ENCODE measurements around the gene UQCRQ.

Gene UQCRQ

DNA sequence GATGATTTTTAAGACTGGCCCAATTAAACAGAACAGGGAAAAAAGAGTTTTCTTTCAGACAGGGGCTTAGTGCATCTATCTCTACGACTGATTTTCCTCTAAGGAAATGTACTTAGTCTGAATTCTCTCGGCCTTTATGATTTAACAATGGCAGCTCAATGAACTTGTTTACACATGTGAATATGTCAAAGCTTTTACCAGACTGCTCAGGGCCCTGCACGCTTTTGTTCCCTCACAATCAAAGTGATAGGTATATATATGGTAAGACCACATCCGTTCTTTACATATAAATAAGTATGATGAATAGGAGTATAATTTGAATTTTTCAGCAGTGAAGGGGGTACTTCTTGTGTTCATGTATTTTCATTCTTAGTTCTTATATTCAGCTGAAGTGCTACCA lies 34.6 kb downstream of the UQCRQ start:
- Histone ChIP-seq H3K27ac (ENCODE audit: low read depth, low read length) (no peak overlapping the region), H3K4me3 (ENCODE audit: low read depth in 1 of 5, low read length in 5 of 5) (no peak overlapping the region), H3K27me3 (ENCODE audit: control insufficient read depth in 5 of 5, insufficient read depth in 4 of 5, low read length in 5 of 5) (no peaks in the 10 kb centered on the region), H3K36me3 (ENCODE audit: control insufficient read depth in 5 of 5, insufficient read depth in 5 of 5, low read length in 5 of 5) (peaks cover 20 to 39% (median 31%) of the 10 kb centered on the region in 5 donors), H3K9ac (ENCODE audit: low read length in 5 of 5) (no peak overlapping the region), H3K9me3 (ENCODE audit: control insufficient read depth in 5 of 5, low read length in 5 of 5) (no peaks in the 10 kb centered on the region), H3K4me1 (ENCODE audit: control insufficient read depth in 5 of 5, insufficient read depth in 5 of 5, low read length in 5 of 5) (peaks cover 0 to under 1% (median 0%) of the 10 kb centered on the region in 5 donors)

- no peaks in the 10 kb centered on the region for H3K27me3 ChIP-seq (ENCODE audit: control insufficient read depth in 5 of 5, insufficient read depth in 4 of 5, low read length in 5 of 5)
- peaks cover 13 to 32% (median 24%) of the 10 kb centered on the region in 5 donors for H3K36me3 ChIP-seq (ENCODE audit: control insufficient read depth in 5 of 5, insufficient read depth in 5 of 5, low read length in 5 of 5)
- H3K27ac ChIP-seq (ENCODE audit: low read depth, low read length) = no peak overlapping the region
- H3K4me3 ChIP-seq (ENCODE audit: low read depth in 1 of 5, low read length in 5 of 5) = no peak overlapping the region
- no peaks in the 10 kb centered on the region for H3K9me3 ChIP-seq (ENCODE audit: control insufficient read depth in 5 of 5, low read length in 5 of 5)
- no peaks in the 10 kb centered on the region for H3K4me1 ChIP-seq (ENCODE audit: control insufficient read depth in 5 of 5, insufficient read depth in 5 of 5, low read length in 5 of 5)
- H3K9ac ChIP-seq (ENCODE audit: low read length in 5 of 5) = no peak overlapping the region
These were observed 35.3 kb downstream of the UQCRQ start for GRCh38 chr5:132901730-132902129.

DNA sequence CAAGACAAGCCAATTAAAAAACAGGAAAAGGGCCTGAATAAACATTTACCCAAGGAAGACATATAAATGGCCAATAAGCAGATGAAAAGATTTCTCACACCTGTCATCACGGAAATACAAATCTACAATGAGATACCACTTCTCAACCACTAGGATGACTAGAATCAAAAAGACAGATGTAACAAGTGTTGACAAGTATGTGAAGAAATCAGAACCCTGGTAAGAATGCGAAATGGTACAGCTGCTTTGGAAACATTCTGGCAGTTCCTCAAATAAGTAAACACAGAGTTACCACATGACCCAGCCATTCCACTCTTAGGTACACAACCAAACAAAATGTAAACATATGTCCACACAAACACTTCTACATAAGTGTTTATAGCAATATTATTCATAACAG lies 39.5 kb downstream of the UQCRQ start:
- Histone ChIP-seq H3K27ac (ENCODE audit: low read depth, low read length) (no peak overlapping the region), H3K9me3 (ENCODE audit: control insufficient read depth in 5 of 5, low read length in 5 of 5) (no peaks in the 10 kb centered on the region), H3K27me3 (ENCODE audit: control insufficient read depth in 5 of 5, insufficient read depth in 4 of 5, low read length in 5 of 5) (no peaks in the 10 kb centered on the region), H3K36me3 (ENCODE audit: control insufficient read depth in 5 of 5, insufficient read depth in 5 of 5, low read length in 5 of 5) (peaks cover 0 to 28% (median 23%) of the 10 kb centered on the region in 5 donors), H3K4me1 (ENCODE audit: control insufficient read depth in 5 of 5, insufficient read depth in 5 of 5, low read length in 5 of 5) (no peaks in the 10 kb centered on the region), H3K4me3 (ENCODE audit: low read depth in 1 of 5, low read length in 5 of 5) (no peak overlapping the region), H3K9ac (ENCODE audit: low read length in 5 of 5) (no peak overlapping the region)

GRCh38 chr5:132907161-132907560 lies 40.7 kb downstream of the UQCRQ start:
- Histone ChIP-seq H3K9me3 (ENCODE audit: control insufficient read depth in 5 of 5, low read length in 5 of 5) (no peaks in the 10 kb centered on the region), H3K27me3 (ENCODE audit: control insufficient read depth in 5 of 5, insufficient read depth in 4 of 5, low read length in 5 of 5) (no peaks in the 10 kb centered on the region), H3K4me3 (ENCODE audit: low read depth in 1 of 5, low read length in 5 of 5) (no peak overlapping the region), H3K27ac (ENCODE audit: low read depth, low read length) (no peak overlapping the region), H3K36me3 (ENCODE audit: control insufficient read depth in 5 of 5, insufficient read depth in 5 of 5, low read length in 5 of 5) (peaks cover 1 to 27% (median 22%) of the 10 kb centered on the region in 5 donors), H3K4me1 (ENCODE audit: control insufficient read depth in 5 of 5, insufficient read depth in 5 of 5, low read length in 5 of 5) (no peaks in the 10 kb centered on the region), H3K9ac (ENCODE audit: low read length in 5 of 5) (no peak overlapping the region)

GRCh38 chr5:132909702-132910101 lies 43.3 kb downstream of the UQCRQ start:
- Histone ChIP-seq H3K4me1 (ENCODE audit: control insufficient read depth in 5 of 5, insufficient read depth in 5 of 5, low read length in 5 of 5) (no peaks in the 10 kb centered on the region), H3K9me3 (ENCODE audit: control insufficient read depth in 5 of 5, low read length in 5 of 5) (no peaks in the 10 kb centered on the region), H3K4me3 (ENCODE audit: low read depth in 1 of 5, low read length in 5 of 5) (no peak overlapping the region), H3K27me3 (ENCODE audit: control insufficient read depth in 5 of 5, insufficient read depth in 4 of 5, low read length in 5 of 5) (no peaks in the 10 kb centered on the region), H3K36me3 (ENCODE audit: control insufficient read depth in 5 of 5, insufficient read depth in 5 of 5, low read length in 5 of 5) (peaks cover 12 to 44% (median 25%) of the 10 kb centered on the region in 5 donors), H3K27ac (ENCODE audit: low read depth, low read length) (no peak overlapping the region), H3K9ac (ENCODE audit: low read length in 5 of 5) (no peak overlapping the region)

GRCh38 chr5:132915681-132916080 lies 49.2 kb downstream of the UQCRQ start:
- H3K27ac ChIP-seq (ENCODE audit: low read depth, low read length) = no peak overlapping the region
- H3K9ac ChIP-seq (ENCODE audit: low read length in 5 of 5) = no peak overlapping the region
- H3K4me3 ChIP-seq (ENCODE audit: low read depth in 1 of 5, low read length in 5 of 5) = no peak overlapping the region
- no peaks in the 10 kb centered on the region for H3K9me3 ChIP-seq (ENCODE audit: control insufficient read depth in 5 of 5, low read length in 5 of 5)
- no peaks in the 10 kb centered on the region for H3K4me1 ChIP-seq (ENCODE audit: control insufficient read depth in 5 of 5, insufficient read depth in 5 of 5, low read length in 5 of 5)
- H3K27me3 ChIP-seq (ENCODE audit: control insufficient read depth in 5 of 5, insufficient read depth in 4 of 5, low read length in 5 of 5) = no peaks in the 10 kb centered on the region
- H3K36me3 ChIP-seq (ENCODE audit: control insufficient read depth in 5 of 5, insufficient read depth in 5 of 5, low read length in 5 of 5) = peaks cover 12 to 38% (median 19%) of the 10 kb centered on the region in 5 donors

DNA sequence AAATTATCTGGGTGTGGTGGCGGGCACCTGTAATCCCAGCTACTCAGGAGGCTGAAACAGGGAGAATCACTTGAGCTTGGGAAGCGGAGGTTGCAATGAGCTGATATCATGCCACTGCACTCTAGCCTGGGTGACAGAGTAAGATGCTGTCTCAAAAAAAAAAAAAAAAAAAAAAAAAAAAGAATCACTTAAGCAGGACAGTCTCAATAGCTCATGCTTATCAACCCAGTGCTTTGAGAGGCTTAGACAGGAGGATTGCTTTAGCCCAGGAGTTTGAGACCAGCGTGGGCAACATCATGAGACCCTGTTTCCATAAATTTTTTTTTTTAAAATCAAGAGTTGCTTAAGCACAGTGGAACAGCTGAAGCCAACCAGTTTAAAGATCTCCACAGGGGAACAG lies 49.6 kb downstream of the UQCRQ start:
- Histone ChIP-seq H3K27me3 (ENCODE audit: control insufficient read depth in 5 of 5, insufficient read depth in 4 of 5, low read length in 5 of 5) (no peaks in the 10 kb centered on the region), H3K4me1 (ENCODE audit: control insufficient read depth in 5 of 5, insufficient read depth in 5 of 5, low read length in 5 of 5) (no peaks in the 10 kb centered on the region), H3K36me3 (ENCODE audit: control insufficient read depth in 5 of 5, insufficient read depth in 5 of 5, low read length in 5 of 5) (peaks cover 10 to 40% (median 21%) of the 10 kb centered on the region in 5 donors), H3K4me3 (ENCODE audit: low read depth in 1 of 5, low read length in 5 of 5) (no peak overlapping the region), H3K27ac (ENCODE audit: low read depth, low read length) (no peak overlapping the region), H3K9me3 (ENCODE audit: control insufficient read depth in 5 of 5, low read length in 5 of 5) (no peaks in the 10 kb centered on the region), H3K9ac (ENCODE audit: low read length in 5 of 5) (no peak overlapping the region)

Data from subcutaneous abdominal adipose tissue (tissue), 5 donors.